ENCODE results near the gene CDC73. TPM values are rescaled to one million over a fixed set of nuclear protein-coding genes. Genes with fewer than 3 reads are reported as not detected.

The CDC73 gene
- total and polyA plus RNA-seq, 4 donors: 5.8 to 20.6 (median 12.6) TPM

DNA sequence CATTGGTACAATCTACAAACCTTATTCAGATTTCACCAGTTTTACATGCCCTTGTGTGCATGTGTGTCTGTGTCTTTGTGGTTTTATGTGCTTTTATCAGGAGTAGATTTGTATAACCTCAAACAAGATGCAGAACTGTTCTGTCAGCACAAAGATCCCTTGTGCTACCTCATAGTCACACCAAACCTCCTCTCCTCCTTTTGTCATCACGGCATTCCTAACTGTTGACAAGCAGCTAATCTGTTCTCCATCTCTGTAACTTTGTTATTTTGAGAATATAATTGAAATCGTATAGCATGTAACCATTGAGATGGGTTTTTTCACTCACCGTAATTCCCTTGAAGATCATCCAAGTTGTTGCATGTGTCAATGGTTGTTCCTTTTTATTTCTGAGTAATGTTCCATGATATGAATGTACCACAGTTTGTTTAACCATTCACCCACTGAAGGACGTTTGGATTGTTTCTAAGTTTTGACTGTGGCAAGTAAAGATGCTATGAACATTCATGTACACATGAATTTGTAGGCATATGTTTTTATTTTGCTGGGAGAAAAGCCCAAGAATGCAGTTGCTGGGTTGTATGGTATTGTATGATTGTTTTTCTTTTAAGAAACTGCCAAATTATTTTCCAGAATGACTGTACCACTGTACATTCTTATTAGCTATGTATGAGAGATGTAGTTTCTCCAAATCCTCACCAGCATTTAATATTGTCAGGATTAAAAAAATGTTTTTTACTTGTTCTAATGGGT lies 142.7 kb downstream of the CDC73 start:
- H3K4me1 ChIP-seq (ENCODE audit: control insufficient read depth in 4 of 4, insufficient read depth in 4 of 4, low read length in 3 of 4): no peaks in the 10 kb centered on the region
- H3K9me3 ChIP-seq (ENCODE audit: control insufficient read depth in 4 of 4, low read length in 3 of 4): no peaks in the 10 kb centered on the region
- WGBS: 89% methylated on average over 4 of the region's 4 CpGs
- TF ChIP-seq, protein P1, sequence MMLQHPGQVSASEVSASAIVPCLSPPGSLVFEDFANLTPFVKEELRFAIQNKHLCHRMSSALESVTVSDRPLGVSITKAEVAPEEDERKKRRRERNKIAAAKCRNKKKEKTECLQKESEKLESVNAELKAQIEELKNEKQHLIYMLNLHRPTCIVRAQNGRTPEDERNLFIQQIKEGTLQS (IDR thresholded peaks at IDR 0.05): no peak
- no peak for TF ChIP-seq SP1 (IDR thresholded peaks at IDR 0.05)
- TF ChIP-seq, protein P2, sequence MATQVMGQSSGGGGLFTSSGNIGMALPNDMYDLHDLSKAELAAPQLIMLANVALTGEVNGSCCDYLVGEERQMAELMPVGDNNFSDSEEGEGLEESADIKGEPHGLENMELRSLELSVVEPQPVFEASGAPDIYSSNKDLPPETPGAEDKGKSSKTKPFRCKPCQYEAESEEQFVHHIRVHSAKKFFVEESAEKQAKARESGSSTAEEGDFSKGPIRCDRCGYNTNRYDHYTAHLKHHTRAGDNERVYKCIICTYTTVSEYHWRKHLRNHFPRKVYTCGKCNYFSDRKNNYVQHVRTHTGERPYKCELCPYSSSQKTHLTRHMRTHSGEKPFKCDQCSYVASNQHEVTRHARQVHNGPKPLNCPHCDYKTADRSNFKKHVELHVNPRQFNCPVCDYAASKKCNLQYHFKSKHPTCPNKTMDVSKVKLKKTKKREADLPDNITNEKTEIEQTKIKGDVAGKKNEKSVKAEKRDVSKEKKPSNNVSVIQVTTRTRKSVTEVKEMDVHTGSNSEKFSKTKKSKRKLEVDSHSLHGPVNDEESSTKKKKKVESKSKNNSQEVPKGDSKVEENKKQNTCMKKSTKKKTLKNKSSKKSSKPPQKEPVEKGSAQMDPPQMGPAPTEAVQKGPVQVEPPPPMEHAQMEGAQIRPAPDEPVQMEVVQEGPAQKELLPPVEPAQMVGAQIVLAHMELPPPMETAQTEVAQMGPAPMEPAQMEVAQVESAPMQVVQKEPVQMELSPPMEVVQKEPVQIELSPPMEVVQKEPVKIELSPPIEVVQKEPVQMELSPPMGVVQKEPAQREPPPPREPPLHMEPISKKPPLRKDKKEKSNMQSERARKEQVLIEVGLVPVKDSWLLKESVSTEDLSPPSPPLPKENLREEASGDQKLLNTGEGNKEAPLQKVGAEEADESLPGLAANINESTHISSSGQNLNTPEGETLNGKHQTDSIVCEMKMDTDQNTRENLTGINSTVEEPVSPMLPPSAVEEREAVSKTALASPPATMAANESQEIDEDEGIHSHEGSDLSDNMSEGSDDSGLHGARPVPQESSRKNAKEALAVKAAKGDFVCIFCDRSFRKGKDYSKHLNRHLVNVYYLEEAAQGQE (IDR thresholded peaks at IDR 0.05): no peak
- TF ChIP-seq GABPA (IDR thresholded peaks at IDR 0.05 in 1 of 2, conservative IDR thresholded peaks at IDR 0.05 in 1 of 2): no peak
- TF ChIP-seq HNF4A (conservative IDR thresholded peaks at IDR 0.05): no peak
- no peak for DNase-seq (ENCODE audit: low spot score)
- H3K27me3 ChIP-seq (ENCODE audit: control insufficient read depth in 4 of 4, insufficient read depth in 4 of 4, low read length in 3 of 4): no peaks in the 10 kb centered on the region
- H3K27ac ChIP-seq (ENCODE audit: low read depth in 1 of 2, low read length in 2 of 2): no peak overlapping the region
- no peak overlapping the region for H3K9ac ChIP-seq (ENCODE audit: low read depth in 1 of 2, low read length in 2 of 2)
- H3K36me3 ChIP-seq (ENCODE audit: control insufficient read depth in 4 of 4, insufficient read depth in 3 of 4, low read depth in 1 of 4, low read length in 3 of 4): no peaks in the 10 kb centered on the region
- no peak overlapping the region for H3K4me3 ChIP-seq (ENCODE audit: low read depth in 1 of 3, low read length in 3 of 3)

DNA sequence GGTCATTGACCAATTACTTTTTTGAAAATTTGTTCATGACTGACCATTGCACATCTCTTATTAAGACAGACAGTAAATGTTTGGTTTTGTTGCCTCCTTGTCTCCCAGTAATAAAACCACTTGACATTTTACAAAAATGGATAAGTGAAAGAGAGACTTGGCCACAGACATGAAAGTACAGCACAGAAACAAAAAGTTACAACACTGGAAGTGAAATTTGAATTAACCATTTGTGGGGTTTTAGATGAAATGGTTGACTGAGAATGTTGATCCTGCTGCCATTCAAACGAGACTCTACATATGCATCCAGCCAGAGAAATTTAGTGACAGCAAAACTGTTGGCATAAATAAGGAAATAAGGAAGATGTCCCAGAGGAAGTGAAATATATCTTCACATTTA lies 143.9 kb downstream of the CDC73 start:
- 93% methylated on average over 1 of the region's 1 CpG for WGBS
- Histone ChIP-seq H3K4me1 (ENCODE audit: control insufficient read depth in 4 of 4, insufficient read depth in 4 of 4, low read length in 3 of 4) (no peaks in the 10 kb centered on the region), H3K9me3 (ENCODE audit: control insufficient read depth in 4 of 4, low read length in 3 of 4) (no peaks in the 10 kb centered on the region), H3K36me3 (ENCODE audit: control insufficient read depth in 4 of 4, insufficient read depth in 3 of 4, low read depth in 1 of 4, low read length in 3 of 4) (no peaks in the 10 kb centered on the region), H3K27me3 (ENCODE audit: control insufficient read depth in 4 of 4, insufficient read depth in 4 of 4, low read length in 3 of 4) (no peaks in the 10 kb centered on the region), H3K27ac (ENCODE audit: low read depth in 1 of 2, low read length in 2 of 2) (no peak overlapping the region), H3K4me3 (ENCODE audit: low read depth in 1 of 3, low read length in 3 of 3) (no peak overlapping the region), H3K9ac (ENCODE audit: low read depth in 1 of 2, low read length in 2 of 2) (no peak overlapping the region)
- no peak for TF ChIP-seq TAF1 (conservative IDR thresholded peaks at IDR 0.05)
- TF ChIP-seq NR2F2 (IDR thresholded peaks at IDR 0.05): no peak
- no peak for TF ChIP-seq HNF4G (IDR thresholded peaks at IDR 0.05)
- TF ChIP-seq, protein P2 (IDR thresholded peaks at IDR 0.05): no peak
- TF ChIP-seq RAD21 (IDR thresholded peaks at IDR 0.05): no peak
- no peak for TF ChIP-seq GABPA (IDR thresholded peaks at IDR 0.05 in 1 of 2, conservative IDR thresholded peaks at IDR 0.05 in 1 of 2)
- no peak for TF ChIP-seq EGR1 (IDR thresholded peaks at IDR 0.05; ENCODE audit: low read depth in 2 of 2)
- TF ChIP-seq SP1 (IDR thresholded peaks at IDR 0.05): no peak
- TF ChIP-seq JUND (IDR thresholded peaks at IDR 0.05): no peak
- no peak for TF ChIP-seq YY1 (IDR thresholded peaks at IDR 0.05)
- TF ChIP-seq FOXA1 (IDR thresholded peaks at IDR 0.05): no peak
- TF ChIP-seq FOXA2 (IDR thresholded peaks at IDR 0.05): no peak
- TF ChIP-seq, protein P3, sequence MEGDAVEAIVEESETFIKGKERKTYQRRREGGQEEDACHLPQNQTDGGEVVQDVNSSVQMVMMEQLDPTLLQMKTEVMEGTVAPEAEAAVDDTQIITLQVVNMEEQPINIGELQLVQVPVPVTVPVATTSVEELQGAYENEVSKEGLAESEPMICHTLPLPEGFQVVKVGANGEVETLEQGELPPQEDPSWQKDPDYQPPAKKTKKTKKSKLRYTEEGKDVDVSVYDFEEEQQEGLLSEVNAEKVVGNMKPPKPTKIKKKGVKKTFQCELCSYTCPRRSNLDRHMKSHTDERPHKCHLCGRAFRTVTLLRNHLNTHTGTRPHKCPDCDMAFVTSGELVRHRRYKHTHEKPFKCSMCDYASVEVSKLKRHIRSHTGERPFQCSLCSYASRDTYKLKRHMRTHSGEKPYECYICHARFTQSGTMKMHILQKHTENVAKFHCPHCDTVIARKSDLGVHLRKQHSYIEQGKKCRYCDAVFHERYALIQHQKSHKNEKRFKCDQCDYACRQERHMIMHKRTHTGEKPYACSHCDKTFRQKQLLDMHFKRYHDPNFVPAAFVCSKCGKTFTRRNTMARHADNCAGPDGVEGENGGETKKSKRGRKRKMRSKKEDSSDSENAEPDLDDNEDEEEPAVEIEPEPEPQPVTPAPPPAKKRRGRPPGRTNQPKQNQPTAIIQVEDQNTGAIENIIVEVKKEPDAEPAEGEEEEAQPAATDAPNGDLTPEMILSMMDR (IDR thresholded peaks at IDR 0.05; ENCODE audit: low read depth, low read length, missing input control): no peak
- TF ChIP-seq, protein P4, sequence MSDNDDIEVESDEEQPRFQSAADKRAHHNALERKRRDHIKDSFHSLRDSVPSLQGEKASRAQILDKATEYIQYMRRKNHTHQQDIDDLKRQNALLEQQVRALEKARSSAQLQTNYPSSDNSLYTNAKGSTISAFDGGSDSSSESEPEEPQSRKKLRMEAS (IDR thresholded peaks at IDR 0.05): no peak
- TF ChIP-seq HNF4A (conservative IDR thresholded peaks at IDR 0.05): no peak
- TF ChIP-seq, protein P1 (IDR thresholded peaks at IDR 0.05): no peak
- TF ChIP-seq, protein P5, sequence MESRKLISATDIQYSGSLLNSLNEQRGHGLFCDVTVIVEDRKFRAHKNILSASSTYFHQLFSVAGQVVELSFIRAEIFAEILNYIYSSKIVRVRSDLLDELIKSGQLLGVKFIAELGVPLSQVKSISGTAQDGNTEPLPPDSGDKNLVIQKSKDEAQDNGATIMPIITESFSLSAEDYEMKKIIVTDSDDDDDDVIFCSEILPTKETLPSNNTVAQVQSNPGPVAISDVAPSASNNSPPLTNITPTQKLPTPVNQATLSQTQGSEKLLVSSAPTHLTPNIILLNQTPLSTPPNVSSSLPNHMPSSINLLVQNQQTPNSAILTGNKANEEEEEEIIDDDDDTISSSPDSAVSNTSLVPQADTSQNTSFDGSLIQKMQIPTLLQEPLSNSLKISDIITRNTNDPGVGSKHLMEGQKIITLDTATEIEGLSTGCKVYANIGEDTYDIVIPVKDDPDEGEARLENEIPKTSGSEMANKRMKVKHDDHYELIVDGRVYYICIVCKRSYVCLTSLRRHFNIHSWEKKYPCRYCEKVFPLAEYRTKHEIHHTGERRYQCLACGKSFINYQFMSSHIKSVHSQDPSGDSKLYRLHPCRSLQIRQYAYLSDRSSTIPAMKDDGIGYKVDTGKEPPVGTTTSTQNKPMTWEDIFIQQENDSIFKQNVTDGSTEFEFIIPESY (IDR thresholded peaks at IDR 0.05): no peak
- DNase-seq (ENCODE audit: low spot score): no peak
